K562 (cell line): ENCODE results near the gene RXRB. TPM values are rescaled to one million over a fixed set of nuclear protein-coding genes. Genes with fewer than 3 reads are reported as not detected.

Experiments used
- ATAC-seq: fragments of 200-7000 bp; cut with Tn5 transposase; 3 replicates; pipeline ENCODE4 v1.9.1; 2020; ENCODE audit warnings: moderate library complexity
- BruUV-seq: library from RNA; stranded (reverse); fragments of 400-500 nt; replicated peaks from 2 replicates; lab custom pipeline; 2021; lab: Mats Ljungman, UMichigan
- CTCF ChIA-PET: fragments of 300-600 bp; formaldehyde crosslinking; extraction: SDS; loops from one replicate; lab custom pipeline; 2021; ENCODE audit warnings: low intra/inter-chr PET ratio; lab: Yijun Ruan, JAX
- POLR2A ChIA-PET: fragments of 300-600, 350-650 bp; sonication (Branson Sonifier 250); formaldehyde crosslinking; extraction: SDS; loops from one replicate; lab custom pipeline; 2021; ENCODE audit warnings: antibody characterized with exemption, inconsistent platforms; lab: Yijun Ruan, JAX
- DNase-seq, 4 experiments: peaks; one replicate each; pipeline versions ENCODE4 v3.0.0 to v3.0.0-alpha.2; 2011 to 2018; ENCODE audit warnings: low spot score in 3 of 4, mixed read lengths in 3 of 4; ENCODE audit errors: extremely low read depth in 1 of 4
- FAIRE-seq: peaks from 2 replicates; lab custom pipeline; 2011; peaks lifted over from hg19 to GRCh38; lab: Jason Lieb, UNC
- H2AFZ ChIP-seq: 2 replicates; pipeline ENCODE4 v1.6.0; 2011; ENCODE audit warnings: low read depth, low read length, control low read depth, inconsistent platforms
- H3K27ac ChIP-seq: fragments of 200-600 bp; 3 replicates; pipeline ENCODE4 v1.8.0; 2011; ENCODE audit warnings: low read depth, mild to moderate bottlenecking, control low read depth, inconsistent platforms, low read length, moderate library complexity, mixed read lengths; ENCODE audit errors: extremely low read depth
- H3K27me3 ChIP-seq, 2 experiments: fragments of 300-600 bp in 1 of 2; 2 replicates in 1 of 2; 3 replicates in 1 of 2; pipeline versions ENCODE4 v1.6.0 to v1.8.0; 2011; ENCODE audit warnings: inconsistent platforms in 2 of 2, low read length in 2 of 2, mild to moderate bottlenecking in 1 of 2, mixed read lengths in 1 of 2, moderate library complexity in 1 of 2; ENCODE audit not compliant: control insufficient read depth in 2 of 2, insufficient read depth in 2 of 2
- H3K36me3 ChIP-seq: fragments of 300-600 bp; 3 replicates; pipeline ENCODE4 v1.8.0; 2011; ENCODE audit warnings: mild to moderate bottlenecking, low read length, inconsistent platforms; ENCODE audit not compliant: control insufficient read depth, insufficient read depth
- H3K4me1 ChIP-seq, 2 experiments: fragments of 200-600 bp in 1 of 2; replicated peaks in 1 of 2; 2 replicates in 1 of 2; 3 replicates in 1 of 2; pipeline versions ENCODE4 v1.5.1 to v1.8.0; 2011; ENCODE audit warnings: inconsistent platforms in 2 of 2, low read length in 2 of 2, mild to moderate bottlenecking in 1 of 2, mixed read lengths in 1 of 2, moderate library complexity in 1 of 2; ENCODE audit not compliant: control insufficient read depth in 2 of 2, insufficient read depth in 2 of 2
- H3K4me2 ChIP-seq: 2 replicates; pipeline ENCODE4 v1.6.1; 2011; ENCODE audit warnings: low read length, control low read depth, inconsistent platforms, mixed read lengths; ENCODE audit not compliant: insufficient read depth
- H3K4me3 ChIP-seq: fragments of 200-600 bp; sonication (generic), shearing (Covaris generic); 2 replicates; pipeline ENCODE4 v1.5.1; 2016; ENCODE audit warnings: control low read depth, inconsistent platforms
- H3K79me2 ChIP-seq: fragments of 200-600 bp; 3 replicates; pipeline ENCODE4 v1.8.0; 2011; ENCODE audit warnings: low read length, inconsistent platforms; ENCODE audit not compliant: control insufficient read depth, insufficient read depth
- H3K9ac ChIP-seq, 2 experiments: 2 replicates each; pipeline versions ENCODE4 v1.6.0 to v1.6.1; 2011; ENCODE audit warnings: low read depth in 2 of 2, low read length in 2 of 2, control low read depth in 1 of 2, inconsistent platforms in 1 of 2, mild to moderate bottlenecking in 1 of 2, mixed read lengths in 1 of 2; ENCODE audit not compliant: insufficient read depth in 1 of 2
- H3K9me1 ChIP-seq: one replicate; pipeline ENCODE4 v1.6.0; 2011; ENCODE audit warnings: inconsistent platforms, mild to moderate bottlenecking, low read length, moderate library complexity; ENCODE audit not compliant: control insufficient read depth, insufficient read depth
- H3K9me3 ChIP-seq: replicated peaks from 2 replicates; pipeline ENCODE4 v1.5.1; 2011; ENCODE audit warnings: low read depth, low read length, inconsistent platforms; ENCODE audit not compliant: control insufficient read depth, insufficient read depth
- H4K20me1 ChIP-seq: replicated peaks from 2 replicates; pipeline ENCODE4 v1.6.1; 2011; ENCODE audit warnings: low read length, inconsistent platforms, mixed read lengths; ENCODE audit not compliant: control insufficient read depth, insufficient read depth
- CSDE1 ChIP-seq, 2 experiments: fragments of 450-650 bp; IDR thresholded peaks; 2 replicates each; pipeline ENCODE4 v1.6.1; 2016; ENCODE audit warnings: mild to moderate bottlenecking in 1 of 2
- NFRKB ChIP-seq: fragments of 450-650 bp; IDR thresholded peaks from 2 replicates; pipeline ENCODE4 v1.6.1; 2016; ENCODE audit warnings: low read depth
- RAD21 ChIP-seq, 2 experiments: fragments of 250-450 bp in 1 of 2; fragments of 450-650 bp in 1 of 2; sonication (Bioruptor Pico) in 1 of 2; formaldehyde crosslinking in 1 of 2; IDR thresholded peaks in 1 of 2; conservative IDR thresholded peaks in 1 of 2; 2 replicates each; pipeline versions ENCODE4 v1.4.0 to v1.8.0; 2020 to 2022; ENCODE audit warnings: mild to moderate bottlenecking in 2 of 2, moderate library complexity in 1 of 2
- RNF219 ChIP-seq: fragments of 250-450 bp; sonication (Bioruptor Pico); IDR thresholded peaks from 2 replicates; pipeline ENCODE4 v1.5.0; 2022; ENCODE audit warnings: mild to moderate bottlenecking
- WGBS: fragments of 100-300 bp; shearing (Covaris generic); methylation state at CpG from one replicate; pipeline ENCODE4 v1.1.6; 2016; ENCODE audit warnings: low coverage, mixed read lengths; ENCODE audit not compliant: insufficient coverage; ENCODE audit errors: missing lambda C conversion rate; 5-methylcytosine and 5-hydroxymethylcytosine counted together
- in situ Hi-C: fragments of 300-500 bp; cut with MboI; formaldehyde crosslinking; loops from 4 replicates; pipeline ENCODE4 v1.15.0; 2018; ENCODE audit warnings: inconsistent platforms, mixed read lengths
- intact Hi-C: fragments of 100-400 bp; cut with micrococcal nuclease; formaldehyde crosslinking; loops from 2 replicates; pipeline ENCODE4 v1.14.2; 2022
- polyA plus RNA-seq, 8 experiments: library from polyadenylated mRNA; depleted of rRNA in 4 of 8; stranded (reverse) in 5 of 8; unstranded in 3 of 8; fragments of >200 nt; fragmentation: Nextera tagmentation in 2 of 8; fragmentation: Illumina TruSeq in 1 of 8; extraction: Ambion mirVana in 2 of 8; extraction: Trizol in 1 of 8; gene quantifications; 2 replicates each; pipeline versions ENCODE4 v1.2.1 to v1.2.3, GENCODE V29; 2011 to 2014; ENCODE audit warnings: inconsistent platforms in 1 of 8, missing spikeins in 1 of 8
- total RNA-seq, 7 experiments: library from RNA; depleted of rRNA in 6 of 7; stranded (reverse); fragments of >200 nt in 6 of 7; fragmentation: Illumina TruSeq in 2 of 7; extraction: Trizol in 2 of 7; gene quantifications; 2 replicates each; pipeline versions ENCODE4 v1.2.1 to v1.2.3, GENCODE V29; 2011 to 2021; ENCODE audit warnings: low replicate concordance in 1 of 7
- TF ChIP-seq, protein P1 (sequence below), 2 experiments: fragments of 450-650 bp; formaldehyde crosslinking in 1 of 2; IDR thresholded peaks; 2 replicates each; pipeline versions ENCODE4 v1.4.0 to v1.6.1; 2014 to 2020; ENCODE audit warnings: mild to moderate bottlenecking in 2 of 2, borderline replicate concordance in 1 of 2, low read depth in 1 of 2
- TF ChIP-seq, protein P2 (sequence below), 3 experiments: IDR thresholded peaks in 2 of 3; conservative IDR thresholded peaks in 1 of 3; 2 replicates each; pipeline ENCODE4 v1.5.1; 2011 to 2012; ENCODE audit warnings: low read length in 3 of 3, mild to moderate bottlenecking in 3 of 3, control low read depth in 2 of 3, improper control_type of control experiment in 1 of 3, inconsistent platforms in 1 of 3, low read depth in 1 of 3, mixed read lengths in 1 of 3, moderate library complexity in 1 of 3; ENCODE audit not compliant: insufficient read depth in 2 of 3

RXRB gene
- total and polyA plus RNA-seq, 9 of the 15 experiments (the other 6 are each of a cell fraction or from before 2014, with no cell fraction given), result 0.76 to 35.5 (median 18.4) TPM

DNA sequence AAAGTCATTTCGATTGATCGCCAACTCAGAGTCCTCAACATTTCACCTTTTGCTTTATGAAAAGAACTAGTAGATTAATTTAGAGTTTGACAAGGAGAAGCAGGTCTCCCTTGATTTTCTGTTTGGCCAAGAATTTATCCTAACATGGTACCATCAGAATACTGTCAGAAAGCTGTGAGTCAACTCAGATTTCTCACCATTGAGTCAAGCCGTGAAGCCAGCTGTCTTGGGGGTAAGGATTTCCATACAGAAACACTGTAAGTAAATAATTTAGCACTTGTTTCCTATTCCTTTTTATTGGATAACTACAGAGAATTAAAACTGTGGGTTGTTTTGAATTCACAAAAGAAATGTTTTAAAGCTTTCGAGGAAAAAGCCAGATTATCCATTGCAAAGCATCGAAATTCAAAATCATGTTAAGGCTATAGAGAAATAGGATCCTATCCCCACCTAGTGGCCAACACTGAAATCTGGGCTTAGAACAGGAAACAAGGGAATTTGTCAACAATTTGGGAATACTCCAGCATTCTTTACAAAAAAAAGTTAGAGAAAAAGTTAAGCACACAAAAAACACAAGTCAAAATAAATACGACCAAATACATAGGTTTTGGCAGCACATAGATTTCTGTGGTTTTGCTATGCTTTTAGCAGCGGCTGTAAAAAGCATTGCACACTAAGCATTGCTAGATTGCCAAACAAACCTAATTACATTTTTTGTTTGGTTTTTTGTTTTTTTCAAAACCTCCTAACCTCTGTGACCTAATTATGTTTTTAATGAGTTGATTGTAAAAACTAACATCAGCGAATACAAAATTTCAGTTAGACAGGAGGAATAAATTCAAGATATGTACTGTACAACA lies 52.4 kb downstream of the RXRB start:
- Histone ChIP-seq H3K4me2 (no peak overlapping the region), H4K20me1 (no peaks in the 10 kb centered on the region), H3K4me1 (no peaks in the 10 kb centered on the region), H3K27me3 (peaks cover 4 to 9% of the 10 kb centered on the region in 2 experiments; a peak in 4 of 5 replicates), H3K27ac (no peak overlapping the region), H3K36me3 (no peaks in the 10 kb centered on the region), H3K9me1 (no peaks in the 10 kb centered on the region), H3K9me3 (no peaks in the 10 kb centered on the region), H3K4me3 (no peak overlapping the region), H3K79me2 (no peaks in the 10 kb centered on the region), H3K9ac (no peak overlapping the region), H2AFZ (no peak overlapping the region)
- CTCF ChIA-PET, result interaction anchor here (0.6 to 2.7 kb wide), 10 partner anchors 21 to 300 kb away, joined by 3 to 31 read pairs (median 4); no protein-coding TSS in a partner anchor
- POLR2A ChIA-PET, result no interaction called here
- DNase-seq (peak in 3 of 4 experiments; percentile 38 to 49 (median 48)), ATAC-seq (peak; percentile 79), FAIRE-seq (peak; percentile 88)
- in situ Hi-C loops (no loop called here), intact Hi-C loops (loop anchor here (1.0 to 5.0 kb wide), 3 partner anchors 25 to 131 kb away; no protein-coding TSS in a partner anchor)
- WGBS, result 12% methylated on average over 8 of the region's 8 CpGs
- no TSS peak for BruUV-seq
- TF ChIP-seq CSDE1 (IDR thresholded peaks at IDR 0.05) (no peak), RNF219 (CRISPR knock-in tag) (no peak), RAD21 (CRISPR knock-in tag; conservative IDR thresholded peaks at IDR 0.05 in 1 of 2, IDR thresholded peaks at IDR 0.05 in 1 of 2) (peak; percentile 72 to 87), NFRKB (no peak)
- TF ChIP-seq, protein P1, sequence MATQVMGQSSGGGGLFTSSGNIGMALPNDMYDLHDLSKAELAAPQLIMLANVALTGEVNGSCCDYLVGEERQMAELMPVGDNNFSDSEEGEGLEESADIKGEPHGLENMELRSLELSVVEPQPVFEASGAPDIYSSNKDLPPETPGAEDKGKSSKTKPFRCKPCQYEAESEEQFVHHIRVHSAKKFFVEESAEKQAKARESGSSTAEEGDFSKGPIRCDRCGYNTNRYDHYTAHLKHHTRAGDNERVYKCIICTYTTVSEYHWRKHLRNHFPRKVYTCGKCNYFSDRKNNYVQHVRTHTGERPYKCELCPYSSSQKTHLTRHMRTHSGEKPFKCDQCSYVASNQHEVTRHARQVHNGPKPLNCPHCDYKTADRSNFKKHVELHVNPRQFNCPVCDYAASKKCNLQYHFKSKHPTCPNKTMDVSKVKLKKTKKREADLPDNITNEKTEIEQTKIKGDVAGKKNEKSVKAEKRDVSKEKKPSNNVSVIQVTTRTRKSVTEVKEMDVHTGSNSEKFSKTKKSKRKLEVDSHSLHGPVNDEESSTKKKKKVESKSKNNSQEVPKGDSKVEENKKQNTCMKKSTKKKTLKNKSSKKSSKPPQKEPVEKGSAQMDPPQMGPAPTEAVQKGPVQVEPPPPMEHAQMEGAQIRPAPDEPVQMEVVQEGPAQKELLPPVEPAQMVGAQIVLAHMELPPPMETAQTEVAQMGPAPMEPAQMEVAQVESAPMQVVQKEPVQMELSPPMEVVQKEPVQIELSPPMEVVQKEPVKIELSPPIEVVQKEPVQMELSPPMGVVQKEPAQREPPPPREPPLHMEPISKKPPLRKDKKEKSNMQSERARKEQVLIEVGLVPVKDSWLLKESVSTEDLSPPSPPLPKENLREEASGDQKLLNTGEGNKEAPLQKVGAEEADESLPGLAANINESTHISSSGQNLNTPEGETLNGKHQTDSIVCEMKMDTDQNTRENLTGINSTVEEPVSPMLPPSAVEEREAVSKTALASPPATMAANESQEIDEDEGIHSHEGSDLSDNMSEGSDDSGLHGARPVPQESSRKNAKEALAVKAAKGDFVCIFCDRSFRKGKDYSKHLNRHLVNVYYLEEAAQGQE (IDR thresholded peaks at IDR 0.05; ENCODE audit: borderline replicate concordance), result peak; percentile 72
- TF ChIP-seq, protein P1 (CRISPR knock-in tag; IDR thresholded peaks at IDR 0.05; ENCODE audit: low read depth), result no peak
- TF ChIP-seq, protein P2, sequence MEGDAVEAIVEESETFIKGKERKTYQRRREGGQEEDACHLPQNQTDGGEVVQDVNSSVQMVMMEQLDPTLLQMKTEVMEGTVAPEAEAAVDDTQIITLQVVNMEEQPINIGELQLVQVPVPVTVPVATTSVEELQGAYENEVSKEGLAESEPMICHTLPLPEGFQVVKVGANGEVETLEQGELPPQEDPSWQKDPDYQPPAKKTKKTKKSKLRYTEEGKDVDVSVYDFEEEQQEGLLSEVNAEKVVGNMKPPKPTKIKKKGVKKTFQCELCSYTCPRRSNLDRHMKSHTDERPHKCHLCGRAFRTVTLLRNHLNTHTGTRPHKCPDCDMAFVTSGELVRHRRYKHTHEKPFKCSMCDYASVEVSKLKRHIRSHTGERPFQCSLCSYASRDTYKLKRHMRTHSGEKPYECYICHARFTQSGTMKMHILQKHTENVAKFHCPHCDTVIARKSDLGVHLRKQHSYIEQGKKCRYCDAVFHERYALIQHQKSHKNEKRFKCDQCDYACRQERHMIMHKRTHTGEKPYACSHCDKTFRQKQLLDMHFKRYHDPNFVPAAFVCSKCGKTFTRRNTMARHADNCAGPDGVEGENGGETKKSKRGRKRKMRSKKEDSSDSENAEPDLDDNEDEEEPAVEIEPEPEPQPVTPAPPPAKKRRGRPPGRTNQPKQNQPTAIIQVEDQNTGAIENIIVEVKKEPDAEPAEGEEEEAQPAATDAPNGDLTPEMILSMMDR (IDR thresholded peaks at IDR 0.05 in 2 of 3, conservative IDR thresholded peaks at IDR 0.05 in 1 of 3; ENCODE audit: insufficient read depth in 2 of 3, low read depth in 1 of 3, low read length in 3 of 3), result peak; percentile 65 to 87 (median 83); a peak in 5 of 6 replicates
